Left colon (tissue), 2 donors: ENCODE results near the gene COL5A1. TPM values are rescaled to one million over a fixed set of nuclear protein-coding genes. Genes with fewer than 3 reads are reported as not detected.

Experiments
- ATAC-seq: fragments of 200-7000 bp; cut with Tn5 transposase; one replicate; pipeline ENCODE4 v1.9.1; 2020; ENCODE audit warnings: mild to moderate bottlenecking, moderate library complexity
- DNase-seq, 2 donors: peaks; one replicate each; pipeline ENCODE4 v3.0.0-alpha.2; 2020
- intact Hi-C, 2 donors: fragments of 100-400 bp; cut with DNase I in 1 of 2; cut with micrococcal nuclease in 1 of 2; formaldehyde crosslinking; loops; one replicate each; pipeline versions ENCODE4 v1.11.2 to v1.14.0; 2022; cut with DNase I, micrococcal nuclease
- microRNA-seq, 2 donors: library from miRNA; unstranded; fragments of <30 nt; microRNA quantifications; one replicate each; pipeline versions ENCODE4 v1.1.0 to v1.2.0, GENCODE V29; 2020
- total RNA-seq, 2 donors: library from RNA; stranded (reverse); fragmentation: NEBNext Ultra II Directional; extraction: Animal tissue kit (Norgen Biotek cat#: 25700); gene quantifications; one replicate each; pipeline ENCODE4 v1.2.1, GENCODE V29; 2021
- donor health status: DM: no; HTN: no; CAD: no.
- donor health status: DM: yes; HTN: yes; CAD: no.

The COL5A1 gene
- total RNA-seq, 2 donors from 2014 or later = 5.3 to 17.8 TPM

DNA sequence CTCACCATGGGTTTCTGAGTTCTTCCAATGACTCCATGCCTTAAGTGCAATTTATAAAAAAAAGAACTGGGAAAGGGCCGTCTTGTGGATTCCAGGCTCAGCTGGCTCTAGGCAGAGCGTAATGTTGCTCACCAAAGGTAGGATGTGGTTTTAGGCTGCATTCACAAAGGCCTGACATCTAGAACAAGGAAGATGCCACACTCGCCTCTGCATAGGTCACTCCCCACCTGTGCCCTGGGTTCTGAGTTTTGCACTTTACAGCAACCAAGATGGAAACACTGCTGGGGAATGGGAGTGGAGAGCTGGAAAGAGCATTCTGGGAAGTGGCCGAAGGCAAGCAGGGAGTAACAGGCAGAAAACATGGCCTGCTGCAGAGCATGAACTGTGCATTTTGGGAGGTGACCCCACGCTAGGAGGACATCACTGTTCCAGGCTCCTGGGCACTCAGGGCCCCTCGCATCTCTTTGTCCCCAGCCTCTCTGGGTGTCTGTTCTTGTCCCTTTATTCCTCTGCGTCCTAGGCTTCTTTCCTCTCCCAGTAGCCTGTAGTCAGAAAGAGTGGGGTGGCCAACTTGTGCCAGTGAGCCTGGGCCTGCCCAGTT is 251.3 kb downstream of the COL5A1 start:
- intact Hi-C loops = no loop called here
- no peak for ATAC-seq
- no peak for DNase-seq

Small RNAs within 50 kb of the gene (microRNA-seq; reads per million reads assigned to microRNA genes)
- 0 reads per million in 2 donors for gene MIR3689A
- 0 reads per million in 2 donors for gene MIR3689B
- gene MIR3689C = 0 reads per million in 2 donors
- 0 reads per million in 2 donors for gene MIR3689D1
- gene MIR3689D2 = 0 reads per million in 2 donors
- 0 reads per million in 2 donors for gene MIR3689E
- gene MIR3689F = 0 reads per million in 2 donors

Other genes starting within 250 kb of the COL5A1 start
- gene FCN2, start 239.0 kb downstream of the COL5A1 start, total RNA-seq = not detected